BLaER1 treated with 17β-estradiol and CSF1 and Interleukin-3, amounts not matched to agents 10 nM and 100 nM (cell line): ENCODE data around the gene NXN.
"Not testable (repeated sequence)": the region's sequence is repeated elsewhere in the genome, so short reads cannot be mapped to it uniquely, and the experiment has no call there.

Experiments
- H3K27ac ChIP-seq, 11 experiments: shearing (Covaris generic); formaldehyde crosslinking; 2 replicates each; pipeline ENCODE4 v1.8.1; 2022
- H3K27me3 ChIP-seq, 11 experiments: shearing (Covaris generic); formaldehyde crosslinking; 2 replicates each; pipeline ENCODE4 v1.8.1; 2022
- H3K36me3 ChIP-seq, 11 experiments: shearing (Covaris generic); formaldehyde crosslinking; 2 replicates each; pipeline ENCODE4 v1.8.1; 2022
- H3K4me1 ChIP-seq, 10 experiments: shearing (Covaris generic); formaldehyde crosslinking; 2 replicates each; pipeline ENCODE4 v1.8.1; 2022
- H3K4me2 ChIP-seq, 11 experiments: shearing (Covaris generic); formaldehyde crosslinking; 2 replicates each; pipeline ENCODE4 v1.8.1; 2022
- H3K4me3 ChIP-seq, 10 experiments: shearing (Covaris generic); formaldehyde crosslinking; 2 replicates each; pipeline ENCODE4 v1.8.1; 2022
- H3K9ac ChIP-seq, 11 experiments: shearing (Covaris generic); formaldehyde crosslinking; 2 replicates each; pipeline ENCODE4 v1.8.1; 2022
- H3K9me3 ChIP-seq, 11 experiments: shearing (Covaris generic); formaldehyde crosslinking; replicated peaks in 1 of 11; 2 replicates each; pipeline ENCODE4 v1.8.1; 2022
- H4K20me1 ChIP-seq, 11 experiments: shearing (Covaris generic); formaldehyde crosslinking; 2 replicates each; pipeline ENCODE4 v1.8.1; 2022
- Cebpa-rat ChIP-seq, 11 experiments: shearing (Covaris generic); IDR thresholded peaks; 2 replicates each; pipeline ENCODE4 v1.8.1; 2022

NXN gene

GRCh38 chr17:830950-831349, 148.6 kb downstream of the NXN start:
- H3K36me3 ChIP-seq: peaks cover 0 to 66% (median 34%) of the 10 kb centered on the region in 11 experiments; a peak in 18 of 22 replicates
- peaks cover 8 to 47% (median 30%) of the 10 kb centered on the region in 10 experiments for H3K4me1 ChIP-seq
- peaks cover 0 to 24% (median 13%) of the 10 kb centered on the region in 11 experiments; a peak in 13 of 22 replicates for H4K20me1 ChIP-seq
- no peak overlapping the region for H3K4me2 ChIP-seq
- no peak overlapping the region for H3K9ac ChIP-seq
- peaks cover 0 to 10% (median 0%) of the 10 kb centered on the region in 11 experiments; a peak in 6 of 22 replicates for H3K27me3 ChIP-seq
- peaks cover 27 to 62% (median 47%) of the 10 kb centered on the region in 11 experiments for H3K9me3 ChIP-seq
- no peak for TF ChIP-seq Cebpa-rat (IDR thresholded peaks at IDR 0.05)
- no peak overlapping the region for H3K27ac ChIP-seq
- no peak overlapping the region for H3K4me3 ChIP-seq

- no peak for TF ChIP-seq Cebpa-rat (IDR thresholded peaks at IDR 0.05)
- Histone ChIP-seq H4K20me1 (peaks cover 0 to 29% (median 18%) of the 10 kb centered on the region in 11 experiments; a peak in 14 of 22 replicates), H3K4me2 (peak overlapping the region in 8 of 11 experiments; percentile 6 to 50 (median 23); a peak in 7 of 22 replicates), H3K4me3 (no peak overlapping the region), H3K36me3 (peaks cover 0 to 69% (median 36%) of the 10 kb centered on the region in 11 experiments; a peak in 18 of 22 replicates), H3K4me1 (peaks cover 10 to 53% (median 36%) of the 10 kb centered on the region in 10 experiments), H3K9ac (peak overlapping the region in 1 of 11 experiments; percentile 4; a peak in 1 of 22 replicates), H3K27me3 (peaks cover 0 to 16% (median 0%) of the 10 kb centered on the region in 11 experiments; a peak in 7 of 22 replicates), H3K9me3 (peaks cover 27 to 57% (median 44%) of the 10 kb centered on the region in 11 experiments), H3K27ac (peak overlapping the region in 6 of 11 experiments; percentile 17 to 46 (median 20); a peak in 6 of 22 replicates)
Observed at GRCh38 chr17:830381-830780, 149.2 kb downstream of the NXN start.

GRCh38 chr17:829614-830013, 150.0 kb downstream of the NXN start:
- peaks cover 27 to 49% (median 37%) of the 10 kb centered on the region in 11 experiments for H3K9me3 ChIP-seq
- 0 out of 22 replicates have a peak overlapping the region, but pooled peaks of 1 of the 11 experiments have one; percentile 18 for H3K27ac ChIP-seq
- peaks cover 0 to 69% (median 34%) of the 10 kb centered on the region in 11 experiments; a peak in 18 of 22 replicates for H3K36me3 ChIP-seq
- H3K4me3 ChIP-seq, H3K9ac ChIP-seq: not testable (repeated sequence)
- peaks cover 18 to 60% (median 44%) of the 10 kb centered on the region in 10 experiments for H3K4me1 ChIP-seq
- H3K4me2 ChIP-seq: peak overlapping the region in 1 of 11 experiments; percentile 50; a peak in 4 of 22 replicates
- peaks cover 0 to 24% (median 0%) of the 10 kb centered on the region in 11 experiments; a peak in 7 of 22 replicates for H3K27me3 ChIP-seq
- H4K20me1 ChIP-seq: peaks cover 0 to 36% (median 23%) of the 10 kb centered on the region in 11 experiments; a peak in 14 of 22 replicates

- H3K36me3 ChIP-seq: peaks cover 0 to 65% (median 30%) of the 10 kb centered on the region in 11 experiments; a peak in 17 of 22 replicates
- peaks cover 0 to 32% (median 0%) of the 10 kb centered on the region in 11 experiments; a peak in 7 of 22 replicates for H3K27me3 ChIP-seq
- H3K4me3 ChIP-seq: no peak overlapping the region
- TF ChIP-seq Cebpa-rat (IDR thresholded peaks at IDR 0.05): no peak
- H3K27ac ChIP-seq: no peak overlapping the region
- peak overlapping the region in 7 of 11 experiments; percentile 10 to 35 (median 28); a peak in 8 of 22 replicates for H3K4me2 ChIP-seq
- H3K9me3 ChIP-seq: peaks cover 24 to 41% (median 28%) of the 10 kb centered on the region in 11 experiments
- H3K4me1 ChIP-seq: peaks cover 26 to 69% (median 52%) of the 10 kb centered on the region in 10 experiments
- peaks cover 0 to 42% (median 26%) of the 10 kb centered on the region in 11 experiments; a peak in 14 of 22 replicates for H4K20me1 ChIP-seq
- H3K9ac ChIP-seq: no peak overlapping the region
Observed at GRCh38 chr17:828761-829160, 150.8 kb downstream of the NXN start.

GRCh38 chr17:826778-827177, 152.8 kb downstream of the NXN start:
- Histone ChIP-seq H3K27me3 (peaks cover 0 to 44% (median 0%) of the 10 kb centered on the region in 11 experiments; a peak in 7 of 22 replicates), H4K20me1 (peaks cover 0 to 45% (median 26%) of the 10 kb centered on the region in 11 experiments; a peak in 14 of 22 replicates)

GRCh38 chr17:825216-825615, 154.4 kb downstream of the NXN start:
- Histone ChIP-seq H3K4me3 (peak overlapping the region in 2 of 10 experiments; percentile 18 to 22; a peak in 2 of 20 replicates), H3K4me1 (peaks cover 27 to 93% (median 81%) of the 10 kb centered on the region in 10 experiments), H3K27me3 (peaks cover 0 to 44% (median 0%) of the 10 kb centered on the region in 11 experiments; a peak in 7 of 22 replicates), H4K20me1 (peaks cover 0 to 45% (median 26%) of the 10 kb centered on the region in 11 experiments; a peak in 14 of 22 replicates), H3K9me3 (peaks cover 0 to 6% (median 3%) of the 10 kb centered on the region in 11 experiments; a peak in 5 of 22 replicates), H3K27ac (peak overlapping the region in 7 of 11 experiments; percentile 23 to 73 (median 66); a peak in 11 of 22 replicates), H3K4me2 (peak overlapping the region; percentile 53 to 89 (median 78)), H3K36me3 (peaks cover 0 to 50% (median 14%) of the 10 kb centered on the region in 11 experiments; a peak in 17 of 22 replicates), H3K9ac (peak overlapping the region in 10 of 11 experiments; percentile 1 to 72 (median 49); a peak in 14 of 22 replicates)
- no peak for TF ChIP-seq Cebpa-rat (IDR thresholded peaks at IDR 0.05)

More at GRCh38 chr17:826778-827177, 152.8 kb downstream of the NXN start:
- H3K4me1 ChIP-seq: peaks cover 32 to 89% (median 72%) of the 10 kb centered on the region in 10 experiments
- peaks cover 0 to 57% (median 28%) of the 10 kb centered on the region in 11 experiments; a peak in 18 of 22 replicates for H3K36me3 ChIP-seq
- no peak for TF ChIP-seq Cebpa-rat (IDR thresholded peaks at IDR 0.05)
- peak overlapping the region; percentile 8 to 89 (median 78); a peak in 20 of 22 replicates for H3K4me2 ChIP-seq
- peaks cover 4 to 21% (median 8%) of the 10 kb centered on the region in 11 experiments for H3K9me3 ChIP-seq
- no peak overlapping the region for H3K4me3 ChIP-seq
- H3K9ac ChIP-seq: peak overlapping the region in 6 of 11 experiments; percentile 16 to 72 (median 60); a peak in 9 of 22 replicates
- peak overlapping the region in 4 of 11 experiments; percentile 52 to 68 (median 60); a peak in 7 of 22 replicates for H3K27ac ChIP-seq

- Histone ChIP-seq H3K9me3 (no peaks in the 10 kb centered on the region), H3K4me2 (peak overlapping the region; percentile 23 to 89 (median 78); a peak in 20 of 22 replicates), H3K9ac (peak overlapping the region in 5 of 11 experiments; percentile 44 to 72 (median 61); a peak in 8 of 22 replicates), H4K20me1 (peaks cover 0 to 45% (median 26%) of the 10 kb centered on the region in 11 experiments; a peak in 14 of 22 replicates), H3K27me3 (peaks cover 0 to 44% (median 0%) of the 10 kb centered on the region in 11 experiments; a peak in 7 of 22 replicates), H3K4me3 (no peak overlapping the region), H3K4me1 (peaks cover 24 to 97% (median 83%) of the 10 kb centered on the region in 10 experiments), H3K36me3 (peaks cover 7 to 54% (median 17%) of the 10 kb centered on the region in 11 experiments; a peak in 20 of 22 replicates), H3K27ac (peak overlapping the region in 6 of 11 experiments; percentile 23 to 73 (median 67); a peak in 9 of 22 replicates)
- TF ChIP-seq Cebpa-rat (IDR thresholded peaks at IDR 0.05): no peak
Observed at GRCh38 chr17:824378-824777, 155.2 kb downstream of the NXN start.

- TF ChIP-seq Cebpa-rat (IDR thresholded peaks at IDR 0.05): no peak
- peaks cover 0 to 39% (median 26%) of the 10 kb centered on the region in 11 experiments; a peak in 14 of 22 replicates for H4K20me1 ChIP-seq
- no peaks in the 10 kb centered on the region for H3K9me3 ChIP-seq
- H3K4me3 ChIP-seq: no peak overlapping the region
- H3K4me1 ChIP-seq: peaks cover 24 to 93% (median 77%) of the 10 kb centered on the region in 10 experiments
- H3K36me3 ChIP-seq: peaks cover 13 to 57% (median 26%) of the 10 kb centered on the region in 11 experiments; a peak in 20 of 22 replicates
- peak overlapping the region in 7 of 11 experiments; percentile 23 to 73 (median 66); a peak in 13 of 22 replicates for H3K27ac ChIP-seq
- peak overlapping the region; percentile 64 to 89 (median 78) for H3K4me2 ChIP-seq
- H3K27me3 ChIP-seq: peaks cover 0 to 44% (median 0%) of the 10 kb centered on the region in 11 experiments; a peak in 7 of 22 replicates
- peak overlapping the region in 6 of 11 experiments; percentile 6 to 66 (median 34); a peak in 9 of 22 replicates for H3K9ac ChIP-seq
Observed at GRCh38 chr17:823501-823902, 156.1 kb downstream of the NXN start.
